Amygdala (tissue), 56 donors: ENCODE results near the gene REC8.

Source experiments
- DNase-seq, 56 donors: peaks; one replicate each; lab custom pipeline; 2025; lab: John Stamatoyannopoulos, UW

REC8 gene

GRCh38 chr14:24171422-24172260 lies at the start of gene REC8:
REC8 (plus strand) TSS chr14:24172080; CDS start chr14:24172553, 473 bp downstream.
- DNase-seq: peak; percentile 26 to 96 (median 90)

- DNase-seq: no peak
Observed at GRCh38 chr14:24122416-24122815, 49.5 kb upstream of the REC8 start.

GRCh38 chr14:24122898-24123297 lies 49.0 kb upstream of the REC8 start:
- DNase-seq: no peak

- DNase-seq: no peak
Observed at GRCh38 chr14:24123424-24124417, 48.2 kb upstream of the REC8 start.

- no peak for DNase-seq
Observed at GRCh38 chr14:24126939-24127338, 44.9 kb upstream of the REC8 start.

GRCh38 chr14:24127673-24128072 lies 44.2 kb upstream of the REC8 start:
- DNase-seq: no peak

GRCh38 chr14:24129410-24129998 lies 42.4 kb upstream of the REC8 start:
- no peak for DNase-seq

GRCh38 chr14:24130380-24130716 lies 41.5 kb upstream of the REC8 start, which contains the start of gene FITM1:
FITM1 (plus strand) TSS chr14:24130659; CDS start chr14:24131564, 905 bp downstream.
- DNase-seq: no peak

GRCh38 chr14:24130717-24131548 lies 40.9 kb upstream of the REC8 start:
- DNase-seq: no peak

GRCh38 chr14:24131549-24131966 lies 40.3 kb upstream of the REC8 start:
- DNase-seq: no peak

- DNase-seq: no peak
Observed at GRCh38 chr14:24132061-24132685, 39.7 kb upstream of the REC8 start.

GRCh38 chr14:24132976-24133375 lies 38.9 kb upstream of the REC8 start:
- DNase-seq: no peak

- DNase-seq: no peak
Observed at GRCh38 chr14:24133735-24134134, 38.1 kb upstream of the REC8 start.

GRCh38 chr14:24135584-24135833 lies 36.4 kb upstream of the REC8 start:
- DNase-seq: peak in 1 of 56 donors; percentile 38

GRCh38 chr14:24135834-24136683 lies 35.8 kb upstream of the REC8 start, which contains the start of gene PSME1:
PSME1 (plus strand) TSS chr14:24136194; CDS start chr14:24136263, 69 bp downstream.
- peak; percentile 30 to 95 (median 85) for DNase-seq

GRCh38 chr14:24136684-24137528 lies 35.0 kb upstream of the REC8 start:
- no peak for DNase-seq

- DNase-seq: no peak
Observed at GRCh38 chr14:24137529-24138395, 34.1 kb upstream of the REC8 start.
